CD1c-positive myeloid dendritic cell (primary cell): ENCODE results near the gene SYP.
"Not testable (repeated sequence)": the region's sequence is repeated elsewhere in the genome, so short reads cannot be mapped to it uniquely, and the experiment has no call there.

ENCODE experiments used
- DNase-seq: peaks from one replicate; pipeline ENCODE4 v3.0.0-alpha.2; 2016; ENCODE audit errors: extremely low spot score

The SYP gene

DNA sequence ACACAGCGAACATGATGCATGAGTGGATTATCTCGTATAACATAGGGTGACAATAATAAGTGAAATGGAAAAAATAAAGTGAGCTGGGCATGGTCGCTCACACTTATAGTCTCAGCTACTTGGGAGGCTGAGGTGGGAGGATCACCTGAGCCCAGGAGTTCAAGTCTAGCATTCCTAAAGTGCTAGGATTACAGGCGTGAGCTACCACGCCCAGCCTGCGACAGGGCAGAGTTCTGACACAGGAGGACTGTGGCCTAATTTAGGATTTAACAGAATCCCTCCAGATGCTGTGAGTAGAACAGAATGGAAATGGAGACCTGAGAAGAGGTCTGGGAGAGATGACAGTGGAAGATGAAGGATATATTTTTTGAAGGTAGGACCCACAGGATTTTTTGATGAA, 10.4 kb downstream of the SYP start:
- no peak for DNase-seq

- no peak for DNase-seq
Observed at GRCh38 chrX:49188468-49189076, 11.4 kb downstream of the SYP start.

GRCh38 chrX:49187526-49187925, 12.5 kb downstream of the SYP start:
- no peak for DNase-seq

DNA sequence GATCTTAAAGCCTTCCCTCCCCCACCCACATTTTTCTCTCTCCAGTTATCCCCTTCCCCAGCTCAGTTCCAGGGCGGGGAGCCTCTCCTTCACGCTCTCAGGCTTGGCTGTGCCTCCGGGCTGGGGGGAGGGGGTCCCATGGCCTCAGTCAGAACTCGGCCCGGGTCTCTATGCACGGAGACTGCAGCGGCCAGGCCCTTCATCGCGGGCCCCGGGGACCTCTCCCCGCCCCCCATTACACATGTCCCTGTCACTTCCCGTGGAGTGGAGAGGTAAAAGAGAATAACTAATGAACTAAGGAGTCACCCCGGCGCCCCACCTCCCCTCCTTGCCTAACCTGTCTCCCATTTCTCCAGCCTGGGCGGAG, 13.0 kb downstream of the SYP start:
- DNase-seq, result no peak

GRCh38 chrX:49186125-49187027, 13.6 kb downstream of the SYP start, which contains the start of gene PRICKLE3:
Gene PRICKLE3, minus strand, starts transcription at chrX:49186373. Its CDS starts 76 bp downstream, at chrX:49186297.
- peak; percentile 80 for DNase-seq

DNA sequence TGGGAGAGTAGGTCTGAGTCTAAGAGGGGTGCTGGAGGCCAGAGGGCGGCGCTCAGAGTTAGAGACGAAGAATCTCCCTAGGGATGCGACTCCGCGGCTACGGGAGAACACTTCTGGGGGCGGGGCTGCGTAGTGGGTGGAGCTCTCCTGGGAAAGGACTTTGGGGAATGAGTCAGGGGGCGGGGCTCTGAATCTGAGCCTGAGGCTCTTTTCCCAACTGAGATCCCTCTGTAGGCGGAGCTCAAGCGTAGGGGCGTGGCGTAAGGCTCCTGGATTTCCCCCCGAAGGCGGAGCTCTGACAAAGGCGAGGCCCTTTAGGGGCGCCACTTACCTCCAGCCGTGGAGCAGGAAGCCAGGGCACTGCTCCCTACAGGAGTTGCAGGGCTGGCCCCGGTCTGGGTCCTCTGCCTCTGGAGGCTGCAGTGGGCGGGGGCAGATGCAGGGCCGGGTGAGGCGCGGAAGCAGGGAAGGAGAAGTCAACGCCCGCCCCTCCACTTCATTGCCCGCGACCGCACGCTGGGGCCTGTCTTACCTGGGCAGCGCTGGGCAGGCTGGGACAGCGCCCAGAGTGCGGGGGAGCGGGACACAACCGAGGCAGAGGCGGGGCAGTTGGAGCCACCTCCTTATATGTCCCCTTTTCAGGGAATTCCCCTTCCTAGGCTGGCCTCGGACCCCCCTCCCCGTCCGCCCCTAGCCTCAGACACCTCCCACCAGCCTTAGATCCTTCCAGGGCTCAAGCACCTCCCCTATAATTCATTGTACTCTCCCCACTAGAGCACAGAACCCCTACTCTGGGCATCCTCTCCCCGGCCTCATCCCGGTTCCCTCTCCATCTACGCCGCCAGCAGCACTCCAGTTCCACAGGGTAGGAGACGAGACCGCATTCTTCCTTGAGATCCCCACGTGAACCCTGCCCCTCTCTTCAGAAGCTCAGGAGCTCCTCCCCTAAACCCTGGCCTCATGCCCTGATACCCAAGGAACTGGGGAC, 15.4 kb downstream of the SYP start:
- DNase-seq, result peak; percentile 59

- no peak for DNase-seq
Observed at GRCh38 chrX:49183701-49184281, 16.2 kb downstream of the SYP start.

DNA sequence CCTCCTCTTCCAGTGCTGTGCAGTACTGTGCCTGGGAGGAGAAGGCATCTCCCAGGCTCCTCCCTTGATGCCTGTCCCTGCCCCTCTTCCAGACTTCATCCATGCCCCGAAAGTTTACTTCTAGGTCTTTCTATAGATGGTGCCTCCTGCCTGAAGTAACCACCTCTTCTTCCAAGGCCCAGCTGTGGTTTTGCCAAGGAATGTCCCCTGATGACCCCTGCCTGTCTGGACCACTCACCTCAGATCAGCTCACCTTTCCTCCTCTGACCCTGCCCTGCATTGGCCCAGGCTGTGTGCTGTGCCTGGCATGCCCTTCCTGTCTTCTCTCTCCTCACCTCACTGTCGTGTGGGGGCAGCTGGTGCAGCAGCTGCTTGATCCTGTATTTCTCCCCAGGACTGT, 20.6 kb downstream of the SYP start:
- no peak for DNase-seq

- DNase-seq, result no peak
Observed at GRCh38 chrX:49178537-49178936, 21.5 kb downstream of the SYP start.

DNA sequence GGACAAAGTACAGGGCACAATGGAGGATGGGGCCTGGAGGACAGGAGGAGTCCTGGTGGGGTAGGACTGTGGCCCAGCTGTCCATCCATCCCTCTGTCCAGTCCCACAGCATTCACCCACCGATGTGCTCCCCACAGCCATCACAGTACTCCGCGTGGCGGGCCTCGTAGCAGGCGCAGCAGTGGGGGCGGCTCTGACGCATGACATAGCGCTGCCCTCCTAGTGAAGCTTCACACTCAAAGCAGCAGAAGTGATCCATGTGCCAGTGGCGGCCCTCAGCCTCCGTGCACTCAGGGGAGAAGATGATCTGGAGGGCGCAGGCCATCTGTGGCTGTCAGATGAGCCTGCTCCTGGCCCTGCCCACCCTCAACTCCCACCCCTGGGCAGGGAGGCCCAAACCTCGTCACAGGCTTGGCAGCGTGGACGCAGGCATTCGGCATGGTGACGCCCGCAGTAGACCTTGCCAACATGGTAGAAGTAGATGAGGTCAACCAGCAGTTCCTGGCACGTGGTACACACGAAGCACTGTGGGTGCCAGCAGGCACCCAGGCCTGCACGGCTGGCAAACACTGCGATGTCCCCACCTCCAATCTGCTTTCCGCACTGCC, 22.0 kb downstream of the SYP start:
- DNase-seq, result no peak

DNA sequence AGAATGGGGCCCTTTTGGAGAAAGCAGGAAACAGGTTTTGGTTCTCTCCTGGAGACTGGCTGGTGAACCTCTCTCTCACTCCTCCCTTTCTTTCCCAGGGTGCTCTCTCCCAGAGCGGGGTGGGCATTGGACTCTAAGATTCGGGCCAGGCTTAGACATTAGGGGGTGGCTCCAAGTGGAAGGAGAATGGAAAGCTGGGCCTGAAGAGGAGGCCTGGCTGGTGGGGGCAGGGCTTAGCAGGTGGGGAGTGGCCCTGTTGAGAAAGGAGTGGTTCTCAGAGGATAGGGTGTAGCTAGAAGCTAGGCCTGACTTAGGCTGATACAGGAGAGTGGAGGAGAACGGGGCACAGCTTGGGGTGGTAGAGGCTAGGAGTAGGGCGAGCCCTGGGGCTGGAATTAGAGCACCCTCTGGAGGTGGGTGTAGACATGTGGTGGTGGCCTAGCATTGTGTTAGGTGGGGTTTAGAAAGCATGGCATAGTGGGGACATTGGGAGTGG, 22.6 kb downstream of the SYP start:
- no peak for DNase-seq

DNA sequence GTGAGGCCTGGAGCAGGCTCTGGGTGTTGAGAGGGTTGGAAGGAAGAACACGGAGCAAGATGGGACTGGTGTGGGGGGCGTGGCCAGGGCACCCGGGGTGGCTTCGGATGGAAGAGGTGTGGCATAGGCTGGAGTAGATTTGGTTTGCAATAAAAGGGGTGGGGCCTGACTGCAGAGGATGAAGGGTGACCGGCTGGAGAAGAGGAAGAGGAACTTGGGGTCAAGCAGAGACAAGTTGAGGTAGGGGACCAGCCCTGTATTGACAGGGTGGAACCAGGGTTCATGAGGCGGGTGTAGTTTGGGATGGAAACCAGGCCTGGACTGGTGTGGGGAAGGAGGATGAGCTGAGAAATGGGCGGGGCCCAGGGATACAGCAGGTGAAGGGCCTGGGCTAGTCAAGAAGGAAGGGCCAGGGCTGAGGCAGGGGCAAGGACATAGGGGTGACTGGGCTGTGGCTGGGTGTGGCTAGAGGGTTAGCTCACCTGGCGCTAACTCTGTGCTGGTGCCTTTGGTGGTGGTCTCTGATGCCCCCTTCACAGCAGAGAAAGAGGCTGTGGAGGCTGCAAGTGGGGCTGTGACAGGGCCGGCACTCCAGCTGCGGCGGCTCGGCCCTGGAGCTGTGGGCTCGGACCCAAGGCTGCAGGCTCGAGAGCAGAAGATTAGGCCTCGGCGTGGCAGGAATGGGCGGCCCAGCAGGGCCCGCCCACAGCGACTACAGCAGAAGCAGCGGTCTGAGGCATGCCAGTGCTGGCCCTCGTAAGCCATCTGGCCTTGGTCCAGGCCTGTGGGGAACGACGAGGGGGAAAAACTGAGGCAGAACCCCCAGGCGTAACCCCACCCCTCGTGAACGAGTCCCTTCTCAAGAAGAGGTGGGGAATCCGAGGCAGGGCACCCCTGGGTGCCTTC, 23.3 kb downstream of the SYP start:
- DNase-seq, result peak; percentile 38

DNA sequence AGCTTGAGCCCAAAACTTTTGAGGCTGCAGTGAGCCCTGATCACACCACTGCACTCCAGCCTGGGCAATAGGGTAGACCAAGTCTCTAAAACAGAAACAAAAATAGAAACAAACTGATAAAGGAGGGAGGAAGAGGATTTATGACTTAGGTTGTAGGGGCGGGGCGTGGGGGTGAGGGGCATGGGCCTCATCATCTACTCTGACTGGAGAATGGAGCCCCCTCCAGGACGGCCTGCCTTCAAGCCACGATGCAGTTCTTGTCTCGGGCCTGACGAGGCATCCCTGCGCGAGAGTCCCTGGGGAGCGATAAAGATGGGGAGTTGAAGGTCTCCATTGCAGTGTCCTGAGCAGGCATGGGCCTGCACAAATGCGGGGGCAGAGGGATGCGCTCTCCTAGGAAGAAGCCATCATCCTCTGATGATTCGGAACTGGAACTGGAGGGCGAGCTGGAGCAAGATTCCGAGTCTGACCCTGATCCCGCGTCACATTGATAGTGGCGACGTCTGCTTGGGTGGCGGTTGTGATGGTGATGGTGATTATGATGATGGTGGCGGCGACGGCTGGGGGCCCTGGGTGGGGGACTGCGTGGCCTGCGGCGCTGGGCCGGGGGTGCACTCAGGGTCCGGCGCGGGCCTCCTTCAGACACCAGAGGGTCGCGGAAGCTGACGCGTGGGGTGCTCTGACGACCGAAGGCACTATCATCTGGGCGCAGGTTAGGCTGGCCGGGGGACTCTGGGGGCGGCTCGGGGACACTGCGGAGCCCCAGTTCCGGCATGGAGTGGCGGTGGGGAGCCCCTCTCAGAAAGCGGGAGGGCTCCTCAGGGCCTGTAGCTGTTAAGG, 24.3 kb downstream of the SYP start:
- no peak for DNase-seq

DNA sequence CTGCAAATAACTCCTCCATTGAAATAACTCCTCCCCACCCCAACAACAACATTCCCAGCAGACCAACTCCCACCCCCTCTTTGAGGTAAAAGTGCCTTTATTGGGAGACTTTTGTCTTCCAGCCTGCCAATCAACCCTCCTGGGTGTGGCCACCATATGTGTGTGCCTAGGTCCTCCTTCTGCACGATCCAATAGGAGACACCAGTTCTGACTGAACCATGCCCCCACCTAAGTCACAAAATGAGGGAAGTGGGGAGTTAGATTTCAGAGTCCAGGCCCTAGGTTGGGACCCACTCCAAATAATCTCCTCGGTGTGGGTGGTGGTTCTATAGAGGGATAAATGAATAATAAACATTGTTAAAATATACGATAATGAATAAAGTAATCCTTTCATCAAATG, 25.3 kb downstream of the SYP start:
- no peak for DNase-seq

- not testable (repeated sequence) for DNase-seq
Observed at GRCh38 chrX:49173544-49173943, 26.4 kb downstream of the SYP start.

GRCh38 chrX:49172280-49172780, 27.7 kb downstream of the SYP start:
- DNase-seq, result peak; percentile 77

GRCh38 chrX:49171752-49172279, 28.2 kb downstream of the SYP start, which contains the start of gene PLP2:
Gene PLP2, plus strand, starts transcription at chrX:49171898. Its CDS starts 103 bp downstream, at chrX:49172001.
- peak; percentile 48 for DNase-seq

- DNase-seq, result no peak
Observed at GRCh38 chrX:49167740-49168108, 32.3 kb downstream of the SYP start.
